Left cardiac atrium (tissue), 4 donors: ENCODE results near the gene TADA2B. TPM values are rescaled to one million over a fixed set of nuclear protein-coding genes. Genes with fewer than 3 reads are reported as not detected.

Experiments used
- ATAC-seq, 2 donors: fragments of 200-7000 bp; cut with Tn5 transposase; one replicate each; pipeline ENCODE4 v1.9.1; 2020; ENCODE audit warnings: mild to moderate bottlenecking in 2 of 2, moderate library complexity in 2 of 2
- DNase-seq: peaks from one replicate; pipeline ENCODE4 v3.0.0-alpha.2; 2020
- intact Hi-C, 2 donors: fragments of 100-400 bp; cut with DNase I; formaldehyde crosslinking; loops; one replicate each; pipeline versions ENCODE4 v1.14.1 to v1.15.1; 2022 to 2023
- long read RNA-seq: library from polyadenylated mRNA; unstranded; transcript quantifications from one replicate; pipeline ENCODE4 v2.0.0, GENCODE V29; 2021
- total RNA-seq, 2 donors: library from RNA; stranded (reverse); fragmentation: NEBNext Ultra II Directional; extraction: Animal tissue kit (Norgen Biotek cat#: 25700); gene quantifications; one replicate each; pipeline ENCODE4 v1.2.1, GENCODE V29; 2021
- donor health status: DM: no; HTN: yes; CAD: no.
- donor health status: DM: no; HTN: yes; CAD: no; lungs with severe emphysema.
- donor health status: DM: yes; HTN: yes; CAD: no.
- donor health status: Dilated cardiomyopathy.

The TADA2B gene
- 10 to 100 TPM; 23.2 to 30.7 TPM for total RNA-seq
- long read RNA-seq, full-length matches to known transcripts, result 27 of 29 reads
- long read RNA-seq, partial matches to known transcripts, result 0 of 29 reads
- long read RNA-seq, other reads (novel, unspliced or antisense), result 2 of 29 reads

DNA sequence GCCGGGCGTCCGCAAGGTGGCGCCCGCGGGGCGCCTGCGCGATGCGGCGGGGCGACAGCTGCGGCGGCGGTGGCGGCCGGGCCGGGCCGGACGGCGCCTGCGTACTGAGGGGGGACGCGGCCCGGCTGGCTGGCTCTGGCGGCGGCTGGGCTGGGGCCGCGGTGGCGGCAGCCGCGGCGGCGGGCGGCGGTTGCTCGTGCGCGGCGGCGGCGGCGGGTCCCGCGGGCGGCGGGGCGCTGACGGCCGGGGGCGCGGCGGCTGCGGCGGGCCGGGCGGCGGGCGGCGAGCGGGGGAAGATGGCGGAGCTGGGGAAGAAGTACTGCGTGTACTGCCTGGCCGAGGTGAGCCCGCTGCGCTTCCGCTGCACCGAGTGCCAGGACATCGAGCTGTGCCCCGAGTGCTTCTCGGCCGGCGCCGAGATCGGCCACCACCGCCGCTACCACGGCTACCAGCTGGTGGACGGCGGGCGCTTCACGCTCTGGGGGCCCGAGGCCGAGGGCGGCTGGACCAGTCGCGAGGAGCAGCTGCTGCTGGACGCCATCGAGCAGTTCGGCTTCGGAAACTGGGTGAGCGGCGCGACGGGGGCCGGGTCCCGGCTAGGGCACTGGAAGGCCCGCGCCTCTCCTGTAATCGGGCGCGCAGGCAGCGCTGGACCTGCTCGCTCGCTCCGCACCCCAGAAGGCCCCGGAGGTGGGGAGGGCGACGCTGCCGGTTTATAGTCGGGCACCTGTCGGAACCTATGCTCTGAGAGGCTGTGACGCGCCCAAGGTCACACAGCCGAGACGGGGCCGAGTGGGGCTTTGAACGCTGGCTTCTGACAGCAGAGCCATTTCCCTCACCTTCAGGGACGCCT, at the start of gene TADA2B:
Gene TADA2B (plus strand): TSS at position 89 of the 853 bp plus-strand sequence. CDS start 208 bp downstream, at position 297.
- ATAC-seq, result peak in 1 of 2 donors; percentile 5
- peak; percentile 58 for DNase-seq
- intact Hi-C loops, result loop anchor here in 1 of 2 donors (2.0 to 10.0 kb wide), 3 partner anchors 21 to 59 kb away; no protein-coding TSS in a partner anchor

DNA sequence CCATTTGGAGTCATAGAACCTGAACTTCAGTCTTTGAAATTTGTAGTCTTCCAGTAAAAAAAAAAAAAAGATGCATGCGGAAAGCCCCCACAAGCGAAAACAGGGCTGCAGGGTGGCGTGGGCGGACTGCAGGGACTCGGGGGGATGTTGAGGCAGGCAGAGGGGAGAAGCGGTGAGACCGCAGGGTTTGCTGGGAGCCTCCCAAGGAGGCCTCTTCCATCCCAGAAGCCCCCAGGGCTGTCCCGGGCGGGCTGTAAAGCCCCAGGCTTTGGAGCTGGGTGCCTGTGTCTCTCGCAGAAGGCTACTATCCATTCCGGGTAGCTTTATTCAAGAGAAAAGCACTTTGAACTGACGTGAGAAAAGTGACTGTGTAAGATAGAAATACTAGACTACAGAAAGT, 46.7 kb upstream of the TADA2B start:
- DNase-seq, result no peak
- intact Hi-C loops, result no loop called here

GRCh38 chr4:6999172-7000086, 43.7 kb upstream of the TADA2B start:
- DNase-seq, result no peak
- ATAC-seq, result no peak
- intact Hi-C loops, result no loop called here

More for the DNA sequence above, 46.7 kb upstream of the TADA2B start:
- no peak for ATAC-seq

GRCh38 chr4:7000421-7001176, 42.6 kb upstream of the TADA2B start:
- ATAC-seq, result no peak
- intact Hi-C loops, result no loop called here
- no peak for DNase-seq

DNA sequence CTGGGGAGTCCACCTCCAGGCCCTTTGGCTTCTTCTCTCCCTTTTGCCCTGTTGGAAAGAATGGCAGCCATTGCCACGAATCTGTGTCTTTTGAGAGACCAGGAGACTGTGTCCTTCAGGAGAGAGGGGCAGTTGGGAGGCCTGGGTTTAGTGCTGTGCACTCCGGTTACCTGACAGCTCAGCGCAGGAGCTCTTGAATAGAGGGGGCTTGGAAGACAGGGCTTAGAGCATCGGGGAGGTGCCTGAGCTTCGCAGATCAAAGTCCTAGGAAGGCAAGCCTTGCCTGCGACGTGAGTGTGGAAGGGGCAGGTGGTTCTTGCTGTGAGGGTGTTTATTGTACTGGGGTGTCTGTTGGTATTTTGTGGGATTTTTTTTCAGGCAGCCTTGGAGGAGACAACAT, 41.9 kb upstream of the TADA2B start:
- ATAC-seq (no peak), DNase-seq (no peak)
- intact Hi-C loops, result no loop called here

DNA sequence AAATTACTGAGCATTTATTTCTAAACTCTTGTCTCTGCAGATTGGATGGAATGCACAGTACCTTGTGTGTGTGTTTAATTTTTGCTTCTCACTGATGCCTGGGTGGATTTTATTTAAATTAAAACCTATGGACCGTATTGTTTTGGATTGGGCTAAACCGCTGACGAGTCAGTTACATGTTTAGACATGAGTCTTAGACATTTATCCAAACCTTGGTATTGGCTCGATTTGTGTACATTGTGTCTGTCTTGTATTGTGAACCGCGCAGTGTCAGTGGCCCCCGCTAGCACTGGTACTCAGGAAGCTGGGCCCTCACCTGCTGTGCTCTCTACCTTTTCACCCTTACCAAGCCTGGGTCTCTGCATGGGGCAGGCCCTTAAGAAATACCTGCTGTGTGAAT, 40.8 kb upstream of the TADA2B start:
- DNase-seq (no peak), ATAC-seq (no peak)
- intact Hi-C loops, result no loop called here

DNA sequence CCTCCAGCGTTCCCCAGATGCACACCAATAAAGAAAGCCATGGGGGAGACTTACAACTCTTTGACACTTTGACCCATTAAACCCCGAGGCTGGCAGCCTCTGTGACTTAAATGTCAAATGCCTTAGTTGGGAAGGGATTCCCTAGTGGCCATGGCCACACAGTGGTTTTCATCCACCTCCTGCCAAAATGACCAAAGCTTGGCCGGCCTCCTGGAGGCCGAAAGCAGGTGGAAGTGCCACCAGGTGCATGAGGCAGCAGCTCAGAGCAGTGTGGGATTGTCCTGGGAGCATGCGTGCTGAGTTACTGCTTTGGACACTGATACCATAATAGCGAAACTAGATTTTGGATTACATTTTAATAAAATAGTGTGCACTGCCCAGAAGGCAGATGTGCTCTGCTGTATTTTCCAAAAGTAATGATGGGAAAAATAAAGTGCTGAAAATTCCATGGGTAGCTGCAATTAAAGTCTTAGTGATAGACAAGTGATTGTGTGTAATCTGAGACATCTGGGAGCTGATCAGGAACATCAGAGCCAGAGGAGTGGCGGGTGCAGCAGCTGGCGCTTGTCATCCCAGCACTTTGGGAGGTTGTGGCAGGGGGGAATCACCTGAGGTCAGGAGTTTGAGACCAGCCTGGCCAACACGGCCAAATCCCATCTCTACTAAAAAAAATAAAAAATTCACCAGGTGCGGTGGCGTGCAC, 39.8 kb upstream of the TADA2B start:
- intact Hi-C loops, result no loop called here
- DNase-seq (no peak), ATAC-seq (peak in 1 of 2 donors; percentile 24)

- no peak for ATAC-seq
- intact Hi-C loops, result no loop called here
These were observed 39.3 kb upstream of the TADA2B start for GRCh38 chr4:7003879-7004240.

GRCh38 chr4:7004331-7004730, 38.8 kb upstream of the TADA2B start:
- intact Hi-C loops, result no loop called here
- DNase-seq, result no peak
- ATAC-seq, result no peak

More at GRCh38 chr4:7003879-7004240, 39.3 kb upstream of the TADA2B start:
- no peak for DNase-seq

DNA sequence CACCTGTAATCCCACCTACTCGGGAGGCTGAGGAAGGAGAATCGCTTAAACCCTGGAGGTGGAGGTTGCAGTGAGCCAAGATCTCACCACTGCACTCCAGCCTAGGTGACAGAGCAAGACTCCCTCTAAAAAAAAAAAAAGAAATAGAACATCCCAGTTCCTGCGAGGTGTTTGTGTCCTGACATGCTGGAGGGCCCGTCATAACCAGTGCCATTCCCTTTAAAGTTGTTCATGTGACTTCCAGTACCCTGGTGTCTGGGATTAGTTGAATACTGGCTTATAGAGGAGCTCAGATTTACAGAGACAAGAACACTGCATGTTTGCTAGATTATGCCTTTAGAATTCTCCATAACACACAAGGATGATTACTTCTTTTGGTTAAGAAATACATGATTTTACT, 37.6 kb upstream of the TADA2B start:
- intact Hi-C loops, result no loop called here
- ATAC-seq (no peak), DNase-seq (no peak)

DNA sequence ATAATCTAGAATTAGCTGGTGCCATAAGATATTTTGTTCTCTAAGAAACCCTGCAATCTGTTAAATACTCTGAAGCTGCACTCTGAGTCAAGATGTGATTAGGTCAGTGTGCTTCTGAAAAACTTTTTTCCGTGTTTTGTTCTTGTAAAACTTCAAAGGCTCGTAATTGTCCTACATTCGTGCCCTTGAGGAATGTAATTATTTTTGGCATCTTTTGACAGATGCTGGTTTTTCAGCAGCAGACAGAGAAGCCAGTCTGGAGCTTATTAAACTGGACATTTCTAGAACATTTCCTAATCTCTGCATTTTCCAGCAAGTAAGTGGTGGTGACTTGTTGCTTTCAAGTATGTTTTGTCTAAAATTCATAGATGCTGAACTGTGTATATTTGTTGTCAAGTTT, 36.8 kb upstream of the TADA2B start:
- DNase-seq, result no peak
- ATAC-seq, result no peak
- intact Hi-C loops, result no loop called here

DNA sequence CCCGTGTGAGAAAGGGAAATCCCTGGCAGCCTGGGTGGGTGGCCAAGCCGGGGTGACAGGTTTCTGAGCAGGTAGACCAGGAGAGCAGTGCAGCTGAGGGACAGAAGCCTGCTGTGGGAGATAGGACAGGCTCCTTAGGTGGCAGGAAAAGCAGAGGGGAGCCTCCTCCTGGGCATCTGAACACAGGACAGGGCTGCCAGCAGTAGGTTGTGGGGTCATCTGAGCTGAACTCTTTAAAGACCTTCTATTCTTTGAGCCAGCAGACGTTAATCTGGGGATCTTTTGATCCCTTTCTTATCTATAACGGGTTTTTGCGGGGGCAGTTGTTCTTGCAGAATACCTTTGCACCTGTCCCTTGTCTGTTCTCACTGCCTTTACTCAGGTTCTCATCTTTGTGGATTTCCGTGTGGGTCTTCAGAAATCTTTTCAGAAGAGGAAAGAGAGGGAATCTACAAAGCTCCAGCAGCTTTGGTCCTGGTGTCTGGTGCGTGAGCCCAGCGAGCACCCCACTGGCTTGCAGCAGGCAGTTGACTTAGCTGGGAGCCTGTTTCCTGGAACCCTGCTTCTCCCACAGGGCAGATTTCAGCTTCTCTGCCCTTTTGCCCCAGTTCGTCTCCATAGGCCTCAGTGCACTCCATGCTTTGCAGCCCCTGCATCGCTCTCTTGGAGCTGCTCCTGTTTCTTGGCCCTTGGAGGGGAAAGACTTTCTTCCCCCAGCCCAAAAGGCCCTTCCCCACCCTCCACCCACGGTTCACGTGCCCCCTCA, 35.8 kb upstream of the TADA2B start:
- DNase-seq, result no peak
- intact Hi-C loops, result no loop called here
- ATAC-seq, result peak in 1 of 2 donors; percentile 58

- intact Hi-C loops, result no loop called here
- ATAC-seq (no peak), DNase-seq (no peak)
These were observed 35.2 kb upstream of the TADA2B start for GRCh38 chr4:7007944-7008343.

DNA sequence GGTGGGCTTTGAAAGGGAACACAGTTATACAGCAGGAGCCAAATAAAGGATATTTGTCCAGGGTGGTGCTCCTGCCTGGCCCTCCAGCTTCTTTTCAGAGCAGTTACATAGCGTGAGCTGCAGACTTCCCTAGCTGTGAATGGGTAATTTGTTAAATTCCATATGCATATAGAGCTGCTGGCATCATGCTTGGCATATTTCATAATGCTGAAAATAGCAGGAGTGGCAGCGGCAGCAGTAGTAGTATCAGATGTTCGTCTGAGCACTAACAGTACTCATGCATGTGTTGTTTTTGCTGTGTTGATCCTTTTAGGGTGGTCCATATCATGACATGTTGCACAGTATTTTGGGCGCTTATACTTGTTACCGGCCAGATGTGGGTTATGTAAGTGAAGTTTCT, 33.6 kb upstream of the TADA2B start:
- ATAC-seq (no peak), DNase-seq (no peak)
- intact Hi-C loops, result no loop called here

GRCh38 chr4:7013175-7013574, 30.0 kb upstream of the TADA2B start:
- intact Hi-C loops, result no loop called here
- ATAC-seq (no peak), DNase-seq (no peak)

GRCh38 chr4:7014815-7015214, 28.4 kb upstream of the TADA2B start:
- intact Hi-C loops, result no loop called here
- DNase-seq, result no peak
- no peak for ATAC-seq

DNA sequence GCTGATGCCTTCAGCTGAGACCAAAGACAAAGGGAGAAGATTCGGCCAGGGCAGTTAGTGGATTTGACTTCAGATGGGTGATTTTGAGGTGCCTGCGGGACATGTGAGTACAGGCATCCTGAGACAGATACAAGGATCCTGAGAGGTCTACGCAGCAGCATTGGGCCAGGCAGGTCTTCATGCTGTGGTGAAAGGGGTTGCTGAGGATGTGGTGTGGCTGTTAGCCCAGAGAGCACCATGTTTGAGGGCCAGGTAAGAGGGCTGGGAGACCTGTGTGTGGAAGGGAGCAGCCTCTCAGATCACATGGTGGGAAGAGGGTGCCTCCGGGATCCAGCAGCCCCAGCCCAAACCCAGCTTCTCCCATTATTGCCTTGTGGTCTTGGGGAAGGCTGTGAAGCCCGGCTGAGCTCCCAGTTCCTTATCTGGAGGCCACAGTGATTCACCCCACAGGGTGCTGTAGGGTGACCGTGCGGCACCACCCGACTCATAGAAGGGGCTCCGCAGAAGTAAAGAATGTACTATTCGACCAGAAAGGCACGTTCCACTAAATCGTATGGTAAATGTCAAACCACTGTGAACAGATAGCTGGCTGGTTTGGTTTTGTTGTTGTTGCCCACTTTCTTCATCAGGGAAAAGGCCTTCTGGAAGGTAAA, 27.7 kb upstream of the TADA2B start:
- intact Hi-C loops, result no loop called here
- DNase-seq (no peak), ATAC-seq (no peak)
